GM21737 (cell line): ENCODE data around the gene VCP.
A peak's percentile ranks its signal among the peaks of the same experiment; 100 is the strongest.

ENCODE experiments used
- ATAC-seq: cut with Tn5 transposase; IDR thresholded peaks from one replicate; pipeline ENCODE4 v1.9.1; 2021; ENCODE audit warnings: mild to moderate bottlenecking, moderate library complexity; ENCODE audit not compliant: unreplicated experiment

VCP gene

GRCh38 chr9:35072461-35073278 lies at the start of gene VCP:
Gene VCP, minus strand, starts transcription at chr9:35072625. Its CDS starts 272 bp downstream, at chr9:35072353.
- ATAC-seq = peak; percentile 78

- ATAC-seq = peak; percentile 40
These were observed 44.6 kb upstream of the VCP start for GRCh38 chr9:35116898-35117551.

GRCh38 chr9:35116539-35116897 lies 44.1 kb upstream of the VCP start:
- ATAC-seq = no peak

- peak; percentile 52 for ATAC-seq
These were observed 43.5 kb upstream of the VCP start, which contains the start of gene ATOSB for GRCh38 chr9:35115680-35116538. Gene ATOSB, minus strand, starts transcription at chr9:35115862. Its CDS starts 7,588 bp downstream, at chr9:35108274.

- ATAC-seq = no peak
These were observed 42.6 kb upstream of the VCP start for GRCh38 chr9:35114840-35115628.

- peak; percentile 17 for ATAC-seq
These were observed 41.9 kb upstream of the VCP start for GRCh38 chr9:35114113-35114839.

- ATAC-seq = no peak
These were observed 40.0 kb upstream of the VCP start for GRCh38 chr9:35112257-35113020.

GRCh38 chr9:35111001-35111933 lies 38.8 kb upstream of the VCP start:
- peak; percentile 71 for ATAC-seq

GRCh38 chr9:35110327-35110761 lies 37.9 kb upstream of the VCP start:
- no peak for ATAC-seq

GRCh38 chr9:35108946-35109575 lies 36.6 kb upstream of the VCP start:
- ATAC-seq = no peak

GRCh38 chr9:35108461-35108860 lies 36.0 kb upstream of the VCP start:
- no peak for ATAC-seq

GRCh38 chr9:35107297-35108290 lies 35.2 kb upstream of the VCP start:
- ATAC-seq = no peak

- ATAC-seq = no peak
These were observed 33.9 kb upstream of the VCP start for GRCh38 chr9:35106343-35106730.

- ATAC-seq = no peak
These were observed 33.3 kb upstream of the VCP start for GRCh38 chr9:35105571-35106342.

GRCh38 chr9:35105126-35105525 lies 32.7 kb upstream of the VCP start:
- no peak for ATAC-seq

GRCh38 chr9:35104586-35104985 lies 32.2 kb upstream of the VCP start:
- no peak for ATAC-seq
